Activated naive CD8-positive, alpha-beta T cell treated with anti-CD3 and anti-CD28 coated beads, Interleukin-2, amount 50 U/mL, for 24 hours (primary cell): ENCODE measurements around the gene KCNK5.
A peak's percentile ranks its signal among the peaks of the same experiment; 100 is the strongest.

Experiments
- ATAC-seq: fragments of 150-1000 bp; cut with Tn5 transposase; one replicate; pipeline ENCODE4 v1.10.0; 2021
- DNase-seq: peaks from one replicate; pipeline ENCODE4 v3.0.0; 2021
- H3K27ac Mint-ChIP-seq: one replicate; pipeline ENCODE4 v1.8.0; 2021; ENCODE audit warnings: mild to moderate bottlenecking, mixed read lengths
- H3K27me3 Mint-ChIP-seq: one replicate; pipeline ENCODE4 v1.8.0; 2021; ENCODE audit warnings: mixed read lengths
- H3K36me3 Mint-ChIP-seq: one replicate; pipeline ENCODE4 v1.8.0; 2021; ENCODE audit warnings: low read depth, mixed read lengths
- H3K4me1 Mint-ChIP-seq: one replicate; pipeline ENCODE4 v1.8.0; 2021; ENCODE audit warnings: mixed read lengths
- H3K4me3 Mint-ChIP-seq: one replicate; pipeline ENCODE4 v1.8.0; 2021; ENCODE audit warnings: mild to moderate bottlenecking, moderate library complexity, mixed read lengths
- H3K9me3 Mint-ChIP-seq: one replicate; pipeline ENCODE4 v1.8.0; 2021; ENCODE audit warnings: mixed read lengths

Gene KCNK5

DNA sequence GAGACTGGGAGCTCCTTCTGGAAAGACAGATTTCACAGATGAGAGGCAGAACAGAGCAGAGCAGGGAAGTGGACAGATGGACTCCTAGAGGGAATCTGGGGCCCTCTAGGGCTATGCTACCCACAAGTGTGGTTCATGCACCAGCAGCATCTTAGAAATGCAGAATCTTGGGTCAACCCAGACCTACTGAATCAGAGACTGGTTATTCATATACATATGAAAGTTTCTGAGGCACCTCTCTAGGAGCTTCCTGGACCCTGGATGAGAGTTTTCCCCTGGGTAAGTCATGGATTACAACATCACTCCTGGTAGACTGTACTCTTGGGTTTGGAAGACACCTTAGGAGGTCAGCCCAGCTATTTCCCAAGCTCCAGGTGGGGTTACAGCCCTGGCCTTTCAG lies 58.9 kb downstream of the KCNK5 start:
- peaks cover 21% of the 10 kb centered on the region for H3K4me1 Mint-ChIP-seq
- H3K27me3 Mint-ChIP-seq = peaks cover 4% of the 10 kb centered on the region
- no peak overlapping the region for H3K27ac Mint-ChIP-seq
- H3K36me3 Mint-ChIP-seq = peaks cover 9% of the 10 kb centered on the region
- peaks cover 3% of the 10 kb centered on the region for H3K9me3 Mint-ChIP-seq
- DNase-seq = no peak
- no peak for ATAC-seq
- no peak overlapping the region for H3K4me3 Mint-ChIP-seq

DNA sequence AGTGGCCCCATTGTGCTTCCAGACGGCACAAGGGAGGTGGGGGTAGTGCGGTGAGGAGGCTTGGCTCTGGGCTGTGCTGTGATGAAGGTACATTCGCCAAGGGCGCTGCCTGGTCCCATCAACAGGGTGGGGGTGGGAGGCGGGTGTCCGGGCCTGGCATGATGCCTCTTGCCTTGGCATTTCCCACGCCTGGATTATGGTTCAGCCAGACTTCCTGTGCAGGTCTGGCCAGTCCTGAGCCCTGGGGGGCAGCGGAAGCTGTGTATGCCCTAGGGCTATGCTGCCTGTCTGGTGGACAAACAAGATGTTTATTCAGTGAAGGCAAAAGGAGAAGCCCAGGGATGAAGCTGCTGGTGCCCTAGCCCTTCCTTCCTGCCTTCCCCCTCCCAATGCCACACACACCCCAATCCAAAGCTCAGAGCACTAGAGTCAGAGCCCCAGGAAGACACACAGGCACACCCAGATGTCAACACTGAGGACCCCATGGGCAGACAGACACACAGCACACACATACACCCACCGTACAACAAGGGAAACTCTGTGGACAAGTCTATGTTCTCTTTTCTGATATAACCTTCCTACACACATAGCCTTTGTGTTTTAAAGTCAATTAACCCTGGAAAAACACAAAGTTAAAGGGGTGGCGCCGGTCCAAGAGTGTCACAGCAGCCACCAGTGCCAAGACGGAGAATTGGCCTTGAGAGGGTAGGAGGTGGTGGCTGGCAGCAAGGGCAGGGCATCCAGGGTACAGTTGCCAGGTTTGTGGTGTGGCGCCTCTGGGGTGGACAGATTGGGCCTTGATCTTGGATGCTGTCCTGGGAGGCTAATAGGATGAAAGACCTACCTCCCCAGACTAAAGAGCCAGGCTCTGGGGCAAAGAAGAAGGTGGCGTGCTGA lies 59.6 kb downstream of the KCNK5 start:
- ATAC-seq (no peak), DNase-seq (no peak)
- H3K4me1 Mint-ChIP-seq = peaks cover 21% of the 10 kb centered on the region
- H3K27me3 Mint-ChIP-seq = peaks cover 4% of the 10 kb centered on the region
- H3K36me3 Mint-ChIP-seq = peaks cover 9% of the 10 kb centered on the region
- H3K4me3 Mint-ChIP-seq = no peak overlapping the region
- H3K27ac Mint-ChIP-seq = no peak overlapping the region
- H3K9me3 Mint-ChIP-seq = peaks cover 3% of the 10 kb centered on the region

DNA sequence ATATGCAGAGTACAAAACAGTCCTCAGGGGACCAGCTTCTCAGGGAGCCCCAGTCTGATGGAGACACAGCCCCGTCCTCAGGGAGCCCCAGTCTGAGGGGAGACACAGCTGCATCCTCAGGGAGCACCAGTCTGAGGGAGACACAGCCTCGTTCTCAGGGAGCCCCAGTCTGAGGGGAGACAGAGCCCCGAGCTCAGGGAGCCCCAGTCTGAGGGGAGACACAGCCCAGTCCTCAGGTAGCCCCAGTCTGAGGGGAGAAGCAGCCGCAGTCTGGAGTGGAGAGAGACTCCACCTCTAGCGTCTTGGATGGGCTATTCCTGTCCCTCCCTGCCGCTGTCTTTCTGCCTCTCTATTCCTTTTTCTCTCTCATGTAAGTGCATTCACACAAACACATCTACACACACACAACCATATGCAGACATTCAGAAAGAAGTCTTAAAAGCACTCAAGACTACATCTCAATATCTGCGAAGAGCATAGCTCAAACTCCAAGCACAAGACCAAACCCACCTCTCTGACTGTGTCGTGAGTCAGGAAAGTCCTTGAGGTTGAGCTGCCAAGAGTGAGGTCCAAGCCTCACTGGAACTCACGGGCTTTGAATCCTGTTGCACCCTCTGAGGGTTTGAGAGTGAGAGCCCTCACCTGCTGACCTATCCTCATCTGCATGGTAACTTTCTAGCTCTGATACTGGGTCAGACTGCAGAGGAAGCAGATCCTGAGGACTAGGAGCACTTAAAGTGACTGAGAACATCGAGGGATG lies 61.2 kb downstream of the KCNK5 start:
- H3K27me3 Mint-ChIP-seq = peaks cover 4% of the 10 kb centered on the region
- peaks cover 21% of the 10 kb centered on the region for H3K4me1 Mint-ChIP-seq
- no peak for DNase-seq
- H3K4me3 Mint-ChIP-seq = no peak overlapping the region
- H3K9me3 Mint-ChIP-seq = peaks cover 3% of the 10 kb centered on the region
- no peak overlapping the region for H3K27ac Mint-ChIP-seq
- ATAC-seq = no peak
- peaks cover 9% of the 10 kb centered on the region for H3K36me3 Mint-ChIP-seq

DNA sequence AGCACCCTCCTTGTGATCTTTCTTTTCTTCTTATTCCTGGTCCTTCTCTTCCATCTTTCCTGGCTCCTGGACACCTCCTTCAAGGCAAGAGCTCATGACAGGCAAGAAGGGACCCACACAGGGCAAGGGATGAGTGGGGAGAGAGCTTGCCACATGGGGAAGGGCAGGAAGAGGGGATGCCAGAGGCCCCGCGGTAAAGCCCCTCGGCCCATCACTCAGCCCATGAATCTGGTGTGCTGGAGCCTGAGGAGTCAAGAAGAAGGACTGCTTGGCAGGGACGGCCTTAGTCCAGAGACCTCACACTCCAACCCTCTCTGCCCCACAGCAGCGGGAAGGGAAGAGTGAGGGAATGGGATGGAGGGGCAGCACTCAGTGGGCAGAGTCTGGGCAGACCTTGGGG lies 62.0 kb downstream of the KCNK5 start:
- Mint-ChIP-seq H3K27ac (no peak overlapping the region), H3K9me3 (peaks cover 3% of the 10 kb centered on the region), H3K4me3 (no peak overlapping the region), H3K27me3 (peaks cover 4% of the 10 kb centered on the region), H3K36me3 (peaks cover 9% of the 10 kb centered on the region), H3K4me1 (peaks cover 21% of the 10 kb centered on the region)
- DNase-seq (no peak), ATAC-seq (no peak)

DNA sequence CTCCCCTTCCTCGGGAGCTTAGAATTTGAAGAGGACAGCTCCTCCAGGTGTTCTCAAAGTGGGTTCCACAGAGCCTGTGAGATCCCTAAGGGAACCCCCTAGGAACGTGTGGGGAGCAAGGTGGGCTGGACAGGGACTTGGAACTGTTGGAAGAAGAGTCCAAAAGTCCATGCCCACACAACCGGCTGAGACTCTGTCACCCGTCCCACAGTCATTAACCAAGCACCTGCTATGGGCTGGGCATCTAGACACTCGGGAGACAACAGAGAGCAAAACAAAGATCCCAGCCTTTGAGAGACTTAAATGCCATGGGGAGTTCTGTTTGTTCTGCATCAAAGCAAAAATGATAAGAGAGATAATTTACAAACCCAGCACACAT lies 62.4 kb downstream of the KCNK5 start:
- peaks cover 4% of the 10 kb centered on the region for H3K27me3 Mint-ChIP-seq
- peaks cover 21% of the 10 kb centered on the region for H3K4me1 Mint-ChIP-seq
- no peak overlapping the region for H3K4me3 Mint-ChIP-seq
- DNase-seq (no peak), ATAC-seq (no peak)
- H3K27ac Mint-ChIP-seq = no peak overlapping the region
- peaks cover 9% of the 10 kb centered on the region for H3K36me3 Mint-ChIP-seq
- peaks cover 3% of the 10 kb centered on the region for H3K9me3 Mint-ChIP-seq

DNA sequence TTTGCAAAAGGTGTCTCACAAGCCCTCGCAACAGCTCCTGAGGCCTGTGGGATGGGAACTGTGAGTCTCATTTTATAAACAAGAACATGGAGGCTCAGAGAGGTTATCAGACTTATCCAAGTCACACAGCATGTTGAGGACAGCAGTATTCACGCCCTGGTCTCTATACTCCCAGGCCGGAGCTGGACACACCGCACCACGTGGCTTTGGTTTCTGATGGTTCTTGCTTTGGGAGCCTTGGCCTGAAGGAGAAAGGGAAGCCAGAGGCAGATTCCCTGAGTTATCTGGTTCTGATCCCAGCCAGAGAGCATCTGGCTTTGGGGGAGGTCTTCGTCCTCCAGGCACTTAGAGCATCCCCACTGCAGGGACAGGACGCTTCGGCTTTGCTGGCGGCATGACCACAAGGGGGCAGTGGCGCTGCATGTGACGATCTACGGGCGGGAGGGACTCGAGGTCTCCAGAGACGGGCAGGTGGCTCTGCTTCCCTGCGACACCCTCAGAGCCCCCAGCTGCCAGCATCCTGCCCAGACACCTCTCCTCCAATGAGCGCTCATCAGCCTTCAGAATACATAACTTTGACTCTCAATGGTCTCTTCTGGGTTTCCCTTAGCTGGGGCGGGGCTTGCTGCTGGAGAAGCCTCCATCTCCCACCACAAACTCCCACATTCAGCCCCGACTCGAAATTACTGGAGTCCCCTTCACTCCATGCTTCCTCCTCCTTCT lies 62.9 kb downstream of the KCNK5 start:
- ATAC-seq = peak; percentile 70
- Mint-ChIP-seq H3K4me1 (peaks cover 19% of the 10 kb centered on the region), H3K9me3 (no peaks in the 10 kb centered on the region), H3K27me3 (peaks cover 4% of the 10 kb centered on the region), H3K27ac (no peak overlapping the region), H3K4me3 (no peak overlapping the region), H3K36me3 (peaks cover 5% of the 10 kb centered on the region)
- peak; percentile 94 for DNase-seq

DNA sequence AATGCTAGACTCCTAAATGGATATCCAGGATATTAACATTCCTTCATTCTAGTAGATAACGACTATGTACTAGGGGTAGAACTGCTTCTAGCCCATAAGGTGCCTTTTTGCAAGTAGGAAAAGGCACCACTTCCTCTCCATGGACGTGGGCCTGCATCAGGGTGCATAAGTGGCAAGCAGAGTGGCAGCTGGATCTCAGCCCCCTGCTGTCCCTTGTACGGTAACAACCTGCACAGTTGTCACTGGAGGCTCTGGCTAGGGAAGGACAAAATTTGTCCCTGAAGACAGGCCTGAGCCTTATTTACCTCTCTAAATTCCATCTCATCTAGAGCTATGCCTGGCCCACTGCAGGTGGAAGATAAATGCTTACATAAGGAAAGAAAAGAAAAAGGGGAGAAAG lies 71.8 kb downstream of the KCNK5 start:
- peaks cover 40% of the 10 kb centered on the region for H3K4me1 Mint-ChIP-seq
- ATAC-seq = no peak
- peaks cover 4% of the 10 kb centered on the region for H3K36me3 Mint-ChIP-seq
- DNase-seq = no peak
- H3K4me3 Mint-ChIP-seq = no peak overlapping the region
- no peaks in the 10 kb centered on the region for H3K27me3 Mint-ChIP-seq
- peaks cover 5% of the 10 kb centered on the region for H3K9me3 Mint-ChIP-seq
- no peak overlapping the region for H3K27ac Mint-ChIP-seq

DNA sequence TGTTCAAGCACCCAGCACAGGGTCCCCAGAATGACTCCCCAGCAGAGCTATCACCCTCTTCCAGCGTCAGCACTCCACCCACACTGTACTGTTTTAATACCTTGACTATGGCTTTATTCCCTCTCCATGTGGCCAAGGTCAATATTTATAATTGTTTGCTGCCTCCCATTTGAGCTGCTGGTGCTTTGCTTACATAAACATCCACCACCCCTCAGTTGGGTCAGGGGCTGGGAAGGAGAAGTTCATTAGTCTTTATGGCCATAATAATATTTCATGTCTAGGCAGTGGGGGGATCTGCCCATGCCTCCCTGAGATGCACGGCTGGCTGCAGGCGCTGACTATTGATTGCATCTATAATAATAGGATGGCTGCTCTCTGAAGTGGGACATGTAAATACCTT lies 72.5 kb downstream of the KCNK5 start:
- Mint-ChIP-seq H3K27me3 (no peaks in the 10 kb centered on the region), H3K4me3 (no peak overlapping the region), H3K9me3 (peaks cover 5% of the 10 kb centered on the region), H3K27ac (peak overlapping the region; percentile 31), H3K36me3 (peaks cover 4% of the 10 kb centered on the region), H3K4me1 (peaks cover 47% of the 10 kb centered on the region)
- ATAC-seq (no peak), DNase-seq (no peak)

DNA sequence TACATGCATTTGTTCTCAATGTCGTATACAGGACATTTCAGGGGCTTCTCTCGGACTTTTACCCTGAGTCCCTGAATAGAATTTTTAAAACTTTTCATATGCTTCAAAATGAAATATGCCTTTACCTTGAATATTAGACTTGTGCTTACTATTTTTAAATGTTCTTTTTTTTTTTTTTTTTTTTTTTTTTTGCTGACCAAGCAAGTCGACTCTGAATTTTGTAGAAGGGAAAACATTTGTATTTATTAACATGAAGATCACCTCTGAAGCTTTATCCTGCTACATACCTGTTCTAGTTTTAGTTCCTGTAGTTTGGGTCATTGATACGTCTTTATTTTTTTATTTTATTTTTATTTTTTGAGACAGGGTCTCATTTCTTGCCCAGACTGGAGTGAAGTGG lies 74.6 kb downstream of the KCNK5 start:
- H3K27me3 Mint-ChIP-seq = no peaks in the 10 kb centered on the region
- H3K9me3 Mint-ChIP-seq = peaks cover 5% of the 10 kb centered on the region
- H3K27ac Mint-ChIP-seq = peak overlapping the region; percentile 82
- H3K4me1 Mint-ChIP-seq = peaks cover 61% of the 10 kb centered on the region
- ATAC-seq = no peak
- no peak overlapping the region for H3K4me3 Mint-ChIP-seq
- no peak for DNase-seq
- H3K36me3 Mint-ChIP-seq = peaks cover 4% of the 10 kb centered on the region

DNA sequence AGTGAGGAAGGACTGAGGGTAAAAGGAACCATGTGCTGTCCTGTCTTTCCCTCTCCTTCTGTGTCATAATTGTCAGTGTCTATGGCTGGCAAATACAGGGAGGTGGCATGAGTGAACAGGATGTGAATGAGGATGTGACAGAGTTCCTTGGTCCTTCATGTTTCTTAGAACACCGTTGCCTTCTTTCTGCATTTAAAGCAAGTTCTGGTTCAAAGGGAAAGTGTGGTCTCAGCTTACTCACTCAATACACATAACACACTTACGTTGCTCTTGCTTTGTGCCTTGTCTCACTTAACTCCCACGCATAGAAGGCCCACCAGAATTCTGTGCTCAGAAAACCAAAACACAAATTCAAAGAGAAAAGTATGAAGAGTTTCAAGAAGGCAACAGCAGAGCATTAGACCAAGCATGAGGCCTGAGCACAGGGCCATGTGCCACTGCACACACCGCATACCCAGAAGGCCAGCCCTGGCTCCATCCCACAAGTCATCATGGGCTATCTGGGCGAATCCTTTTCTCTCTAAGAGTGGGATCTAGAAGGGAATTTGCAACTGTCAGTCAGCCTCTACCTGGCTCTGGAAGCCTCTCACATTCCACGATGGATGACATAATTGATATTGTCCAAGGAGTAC lies 75.4 kb downstream of the KCNK5 start:
- peaks cover 2% of the 10 kb centered on the region for H3K9me3 Mint-ChIP-seq
- no peaks in the 10 kb centered on the region for H3K27me3 Mint-ChIP-seq
- ATAC-seq (peak; percentile 97), DNase-seq (peak; percentile 28)
- peak overlapping the region; percentile 82 for H3K27ac Mint-ChIP-seq
- peaks cover 65% of the 10 kb centered on the region for H3K4me1 Mint-ChIP-seq
- H3K4me3 Mint-ChIP-seq = peak overlapping the region; percentile 5
- H3K36me3 Mint-ChIP-seq = peaks cover 2% of the 10 kb centered on the region

DNA sequence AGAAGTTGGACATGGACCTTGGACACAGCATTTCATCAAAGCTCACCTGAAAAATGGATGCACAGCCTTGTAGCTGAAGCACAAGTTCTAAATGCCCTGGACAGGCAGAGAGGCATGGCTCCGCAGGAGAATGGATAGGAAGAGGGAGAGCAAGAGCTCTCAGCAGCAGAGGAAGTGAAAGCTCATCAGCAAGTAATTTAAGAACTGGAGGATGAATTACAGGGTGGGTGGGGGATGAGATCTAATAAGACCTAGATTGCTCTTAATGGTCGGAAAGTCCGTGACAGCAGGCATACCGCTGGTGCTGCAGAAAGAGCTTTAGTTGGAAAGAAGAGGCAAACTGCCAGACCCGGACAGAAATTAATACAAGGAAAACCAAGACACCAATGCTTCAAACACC lies 77.0 kb downstream of the KCNK5 start:
- Mint-ChIP-seq H3K27ac (peak overlapping the region; percentile 30), H3K4me3 (no peak overlapping the region)
- no peak for ATAC-seq

DNA sequence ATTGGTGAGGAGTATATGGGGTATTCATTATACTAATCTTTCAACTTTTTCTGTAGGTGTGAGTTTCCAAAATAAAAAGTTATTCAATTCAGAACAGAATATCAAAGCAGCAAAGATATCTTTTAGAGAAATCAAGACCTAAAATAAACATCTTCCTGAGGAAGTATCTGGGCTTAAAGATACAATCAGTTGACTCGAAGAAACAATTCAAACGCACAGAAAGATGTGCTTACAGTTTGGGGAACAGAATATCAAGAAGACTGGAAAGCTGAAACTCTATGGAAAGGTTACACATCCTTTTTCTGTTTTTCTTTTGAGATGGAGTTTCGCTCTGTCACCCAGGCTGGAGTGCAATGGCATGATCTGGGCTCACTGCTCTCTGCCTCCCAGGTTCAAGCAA lies 78.1 kb downstream of the KCNK5 start:
- DNase-seq (no peak), ATAC-seq (no peak)
- H3K36me3 Mint-ChIP-seq = no peaks in the 10 kb centered on the region
- no peak overlapping the region for H3K4me3 Mint-ChIP-seq
- H3K4me1 Mint-ChIP-seq = peaks cover 55% of the 10 kb centered on the region
- H3K27me3 Mint-ChIP-seq = peaks cover 3% of the 10 kb centered on the region
- no peaks in the 10 kb centered on the region for H3K9me3 Mint-ChIP-seq
- H3K27ac Mint-ChIP-seq = no peak overlapping the region

More for the DNA sequence above, 77.0 kb downstream of the KCNK5 start:
- Mint-ChIP-seq H3K9me3 (no peaks in the 10 kb centered on the region), H3K4me1 (peaks cover 63% of the 10 kb centered on the region), H3K27me3 (peaks cover 3% of the 10 kb centered on the region), H3K36me3 (no peaks in the 10 kb centered on the region)
- DNase-seq = no peak

DNA sequence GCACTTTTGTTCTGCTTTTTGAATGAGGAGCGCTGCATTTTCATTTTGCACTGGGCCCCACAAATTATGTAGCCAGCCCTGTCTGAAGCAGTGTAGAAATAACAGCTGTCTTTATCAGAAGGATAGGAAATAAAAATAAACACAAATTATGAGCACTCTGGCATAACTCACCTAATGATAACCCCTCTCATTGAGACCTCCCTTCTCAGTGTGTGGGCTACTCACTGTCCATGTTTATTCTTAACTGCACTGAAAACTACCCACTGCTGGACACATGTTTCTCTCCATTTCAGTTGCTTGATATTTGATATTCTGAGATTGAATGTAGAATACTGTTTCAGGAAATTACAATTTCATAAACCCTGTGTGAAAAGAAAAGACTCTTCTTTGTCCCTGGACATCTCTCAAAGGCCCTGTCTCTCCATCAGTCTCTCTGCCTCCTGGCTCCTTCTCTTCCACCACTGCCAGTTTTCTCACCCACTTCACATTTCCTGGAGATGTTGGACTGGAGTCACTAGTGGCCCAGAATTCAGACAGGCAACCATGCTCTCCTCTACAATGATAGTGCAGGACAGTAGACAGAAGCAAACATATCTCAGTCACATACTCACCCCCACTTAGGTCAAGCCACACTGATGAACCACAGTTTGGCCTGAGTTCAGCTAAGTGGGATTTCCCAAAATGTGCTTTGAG lies 84.6 kb downstream of the KCNK5 start:
- ATAC-seq = no peak
- H3K4me3 Mint-ChIP-seq = no peak overlapping the region
- peaks cover 3% of the 10 kb centered on the region for H3K27me3 Mint-ChIP-seq
- peaks cover 9% of the 10 kb centered on the region for H3K9me3 Mint-ChIP-seq
- no peak for DNase-seq
- peaks cover 48% of the 10 kb centered on the region for H3K4me1 Mint-ChIP-seq
- peak overlapping the region; percentile 28 for H3K27ac Mint-ChIP-seq
- peaks cover 8% of the 10 kb centered on the region for H3K36me3 Mint-ChIP-seq
